Colonic mucosa (tissue), 4 donors: ENCODE measurements around the gene ZCCHC17. TPM values are rescaled to one million over a fixed set of nuclear protein-coding genes. Genes with fewer than 3 reads are reported as not detected.
A peak's percentile ranks its signal among the peaks of the same experiment; 100 is the strongest.

Experiments
- DNase-seq: peaks from one replicate; pipeline ENCODE4 v3.0.0-alpha.2; 2020
- H3K27ac ChIP-seq: fragments of 200-600 bp; one replicate; pipeline ENCODE4 v1.8.0; 2021
- H3K27me3 ChIP-seq: fragments of 200-600 bp; one replicate; pipeline ENCODE4 v1.8.0; 2021
- H3K36me3 ChIP-seq: fragments of 200-600 bp; one replicate; pipeline ENCODE4 v1.8.0; 2021
- H3K4me1 ChIP-seq: fragments of 200-600 bp; one replicate; pipeline ENCODE4 v1.8.0; 2021; ENCODE audit warnings: mild to moderate bottlenecking
- H3K4me3 ChIP-seq: fragments of 200-600 bp; one replicate; pipeline ENCODE4 v1.8.0; 2021
- H3K9ac ChIP-seq, 2 donors: one replicate each; pipeline ENCODE4 v1.7.0; 2013; ENCODE audit warnings: control low read depth in 2 of 2, low read depth in 2 of 2, low read length in 2 of 2
- H3K9me3 ChIP-seq: fragments of 200-600 bp; one replicate; pipeline ENCODE4 v1.8.0; 2021
- CTCF ChIP-seq: fragments of 200-600 bp; IDR thresholded peaks from one replicate; pipeline ENCODE4 v1.8.0; 2022; ENCODE audit warnings: antibody characterized with exemption, mild to moderate bottlenecking
- intact Hi-C: fragments of 100-400 bp; cut with DNase I; formaldehyde crosslinking; loops from one replicate; pipeline ENCODE4 v1.14.1; 2022
- total RNA-seq, 2 donors: library from RNA; stranded (reverse); fragmentation: NEBNext Ultra II Directional in 1 of 2; extraction: Animal tissue kit (Norgen Biotek cat#: 25700) in 1 of 2; gene quantifications; one replicate each; pipeline ENCODE4 v1.2.1, GENCODE V29; 2021
- donor health status: healthy.
- donor health status: DM: no; HTN: no; CAD: no.
- donor health status: DM: no; HTN: no; CAD: no.

The ZCCHC17 gene
- total RNA-seq, 2 donors from 2014 or later = 19.8 to 23.9 TPM

- H3K9ac ChIP-seq = peak overlapping the region; percentile 94 to 98
- H3K4me1 ChIP-seq = no peaks in the 10 kb centered on the region
- no peaks in the 10 kb centered on the region for H3K27me3 ChIP-seq
- no peaks in the 10 kb centered on the region for H3K9me3 ChIP-seq
- peak overlapping the region; percentile 94 for H3K4me3 ChIP-seq
- peak; percentile 21 for DNase-seq
- H3K27ac ChIP-seq = peak overlapping the region; percentile 79
- TF ChIP-seq CTCF = no peak
- intact Hi-C loops = loop anchor here (10.0 kb wide), 1 partner anchor 127 kb away; no protein-coding TSS in a partner anchor
- H3K36me3 ChIP-seq = no peaks in the 10 kb centered on the region
These were observed 730 bp downstream of the ZCCHC17 start for GRCh38 chr1:31297277-31298247.

GRCh38 chr1:31299365-31299764 is 2.5 kb downstream of the ZCCHC17 start:
- Histone ChIP-seq H3K36me3 (no peaks in the 10 kb centered on the region), H3K27me3 (no peaks in the 10 kb centered on the region), H3K4me1 (no peaks in the 10 kb centered on the region), H3K9me3 (no peaks in the 10 kb centered on the region), H3K9ac (no peak overlapping the region), H3K27ac (no peak overlapping the region), H3K4me3 (no peak overlapping the region)
- DNase-seq = no peak
- TF ChIP-seq CTCF = no peak
- intact Hi-C loops = loop anchor here (10.0 kb wide), 1 partner anchor 125 kb away; no protein-coding TSS in a partner anchor

- Histone ChIP-seq H3K9ac (no peak overlapping the region), H3K9me3 (no peaks in the 10 kb centered on the region), H3K27me3 (no peaks in the 10 kb centered on the region), H3K27ac (no peak overlapping the region), H3K4me3 (no peak overlapping the region), H3K36me3 (no peaks in the 10 kb centered on the region), H3K4me1 (no peaks in the 10 kb centered on the region)
- TF ChIP-seq CTCF = no peak
- intact Hi-C loops = no loop called here
- DNase-seq = no peak
These were observed 3.4 kb downstream of the ZCCHC17 start for GRCh38 chr1:31300193-31300592.

- no peak overlapping the region for H3K9ac ChIP-seq
- intact Hi-C loops = no loop called here
- H3K36me3 ChIP-seq = no peaks in the 10 kb centered on the region
These were observed 6.0 kb downstream of the ZCCHC17 start for GRCh38 chr1:31302709-31303441.

More at GRCh38 chr1:31302709-31303441, 6.0 kb downstream of the ZCCHC17 start:
- no peak for DNase-seq
- H3K4me3 ChIP-seq = no peak overlapping the region
- H3K9me3 ChIP-seq = no peaks in the 10 kb centered on the region
- no peak overlapping the region for H3K27ac ChIP-seq
- H3K4me1 ChIP-seq = no peaks in the 10 kb centered on the region
- no peak for TF ChIP-seq CTCF
- H3K27me3 ChIP-seq = no peaks in the 10 kb centered on the region
